GM10266 (cell line): ENCODE data around the gene SMAD7.
"Not testable (repeated sequence)": the region's sequence is repeated elsewhere in the genome, so short reads cannot be mapped to it uniquely, and the experiment has no call there.

Experiments used
- DNase-seq: peaks from one replicate; pipeline ENCODE4 v3.0.0; 2012; ENCODE audit errors: extremely low spot score
- TF ChIP-seq, protein P1 (sequence below): IDR thresholded peaks from 2 replicates; pipeline ENCODE4 v1.5.1; 2012; ENCODE audit warnings: mild to moderate bottlenecking, low read depth; ENCODE audit not compliant: control insufficient read depth, insufficient read depth; ENCODE audit errors: missing control alignments

The SMAD7 gene

DNA sequence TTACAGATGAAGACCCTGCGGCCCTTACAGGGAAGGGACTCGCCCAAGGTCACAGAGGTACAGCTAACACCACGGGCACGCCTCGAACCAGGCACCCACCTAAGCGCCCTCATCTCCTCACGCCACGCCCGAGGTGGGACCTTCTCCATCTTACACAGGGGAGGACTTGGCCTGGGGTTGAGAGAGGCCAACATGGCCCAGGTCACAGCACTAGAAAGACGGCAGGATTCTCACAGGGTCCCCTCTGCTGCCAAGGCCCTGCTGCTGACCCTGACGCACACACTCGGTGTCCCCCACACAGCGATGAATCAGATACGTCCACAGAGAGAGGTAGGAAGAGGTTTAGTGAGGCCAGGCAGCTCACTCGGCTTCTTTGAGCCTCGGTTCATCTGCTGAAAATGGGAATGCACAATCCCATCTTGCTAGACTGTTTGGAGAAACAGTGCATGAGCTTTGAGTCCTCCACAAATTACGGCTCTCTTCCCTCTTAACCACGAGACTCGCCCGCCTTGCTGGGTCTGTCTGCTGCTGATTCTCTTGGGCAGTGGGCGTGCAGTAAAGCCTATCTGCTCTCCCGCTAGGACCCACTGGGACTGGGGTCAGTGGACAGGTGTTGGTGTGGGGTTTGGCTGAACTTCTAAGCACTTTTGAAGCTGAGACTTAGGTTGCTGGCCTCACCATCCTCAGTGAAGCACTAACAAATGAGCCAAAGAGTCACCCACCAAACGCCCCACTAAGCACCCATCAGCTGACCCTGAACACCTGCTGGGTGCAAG lies 79.2 kb downstream of the SMAD7 start:
- no peak for DNase-seq

DNA sequence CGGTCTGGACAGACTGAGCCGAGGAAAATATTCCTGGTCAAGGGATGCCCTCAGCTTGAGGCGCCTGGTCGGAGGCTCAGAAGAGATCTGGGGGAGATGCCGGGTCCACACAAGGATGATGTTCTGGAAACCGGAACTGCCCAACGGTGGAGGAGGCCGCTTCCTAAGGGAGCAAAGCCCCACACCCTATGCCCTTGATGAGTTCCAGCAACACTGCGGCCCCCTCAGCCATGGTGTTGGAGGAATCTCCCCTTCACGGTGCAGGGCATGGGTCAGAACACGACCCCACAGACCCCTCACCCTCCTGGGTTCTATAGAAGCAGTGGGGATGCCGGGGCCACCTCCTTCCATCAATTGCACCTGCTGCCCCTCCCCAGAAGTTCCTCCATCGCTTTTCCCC lies 79.8 kb downstream of the SMAD7 start:
- DNase-seq = not testable (repeated sequence)

More for the DNA sequence above, 79.2 kb downstream of the SMAD7 start:
- TF ChIP-seq, protein P1, sequence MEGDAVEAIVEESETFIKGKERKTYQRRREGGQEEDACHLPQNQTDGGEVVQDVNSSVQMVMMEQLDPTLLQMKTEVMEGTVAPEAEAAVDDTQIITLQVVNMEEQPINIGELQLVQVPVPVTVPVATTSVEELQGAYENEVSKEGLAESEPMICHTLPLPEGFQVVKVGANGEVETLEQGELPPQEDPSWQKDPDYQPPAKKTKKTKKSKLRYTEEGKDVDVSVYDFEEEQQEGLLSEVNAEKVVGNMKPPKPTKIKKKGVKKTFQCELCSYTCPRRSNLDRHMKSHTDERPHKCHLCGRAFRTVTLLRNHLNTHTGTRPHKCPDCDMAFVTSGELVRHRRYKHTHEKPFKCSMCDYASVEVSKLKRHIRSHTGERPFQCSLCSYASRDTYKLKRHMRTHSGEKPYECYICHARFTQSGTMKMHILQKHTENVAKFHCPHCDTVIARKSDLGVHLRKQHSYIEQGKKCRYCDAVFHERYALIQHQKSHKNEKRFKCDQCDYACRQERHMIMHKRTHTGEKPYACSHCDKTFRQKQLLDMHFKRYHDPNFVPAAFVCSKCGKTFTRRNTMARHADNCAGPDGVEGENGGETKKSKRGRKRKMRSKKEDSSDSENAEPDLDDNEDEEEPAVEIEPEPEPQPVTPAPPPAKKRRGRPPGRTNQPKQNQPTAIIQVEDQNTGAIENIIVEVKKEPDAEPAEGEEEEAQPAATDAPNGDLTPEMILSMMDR = no peak
